Adrenal gland (tissue), 5 donors: ENCODE measurements around the gene DOHH.

Experiments used
- CTCF ChIP-seq, 6 experiments: fragments of 450-650 bp in 4 of 6; fragments of 200-600 bp in 2 of 6; sonication (generic) in 1 of 6; IDR thresholded peaks; 1 replicate in 5 of 6; 2 replicates in 1 of 6; pipeline versions ENCODE4 v1.5.1 to v1.8.0; 2016 to 2021; ENCODE audit warnings: antibody characterized with exemption in 6 of 6, mild to moderate bottlenecking in 2 of 6, moderate library complexity in 1 of 6
- POLR2A ChIP-seq, 2 donors: fragments of 450-650 bp; IDR thresholded peaks; one replicate each; pipeline ENCODE4 v1.6.1; 2017; ENCODE audit warnings: antibody characterized with exemption in 2 of 2, mild to moderate bottlenecking in 2 of 2, moderate library complexity in 1 of 2
- donor health status: DM: no; HTN: no; CAD: no.

GRCh38 chr19:3455960-3456601 is 44.4 kb downstream of the DOHH start:
- TF ChIP-seq CTCF (IDR thresholded peaks at IDR 0.05) (no peak), POLR2A (IDR thresholded peaks at IDR 0.05) (no peak)
